ENCODE data around the gene BUD23.
"Not testable (repeated sequence)": the region's sequence is repeated elsewhere in the genome, so short reads cannot be mapped to it uniquely, and the experiment has no call there.

The BUD23 gene

GRCh38 chr7:73683056-73683787 lies at the start of gene BUD23, which contains the start of gene DNAJC30:
BUD23 (plus strand) TSS chr7:73683597; CDS start chr7:73683626, 29 bp downstream.
DNAJC30 (minus strand) TSS chr7:73683453; CDS start chr7:73683423, 30 bp downstream.
- DNase-seq, result peak; percentile 91
- in situ Hi-C loops (cut with MboI; ENCODE audit: low pct_unique_long_range_greater_than_20kb, low sequenced_read_pairs), result no loop called here

GRCh38 chr7:73633844-73634243 lies 49.6 kb upstream of the BUD23 start:
- in situ Hi-C loops (cut with MboI; ENCODE audit: low pct_unique_long_range_greater_than_20kb, low sequenced_read_pairs), result no loop called here
- no peak for DNase-seq

GRCh38 chr7:73635428-73636200 lies 47.8 kb upstream of the BUD23 start:
- DNase-seq, result no peak
- in situ Hi-C loops (cut with MboI; ENCODE audit: low pct_unique_long_range_greater_than_20kb, low sequenced_read_pairs), result no loop called here

- in situ Hi-C loops (cut with MboI; ENCODE audit: low pct_unique_long_range_greater_than_20kb, low sequenced_read_pairs), result no loop called here
- DNase-seq, result no peak
Observed at GRCh38 chr7:73638911-73639310, 44.5 kb upstream of the BUD23 start.

- in situ Hi-C loops (cut with MboI; ENCODE audit: low pct_unique_long_range_greater_than_20kb, low sequenced_read_pairs), result no loop called here
Observed at GRCh38 chr7:73642834-73643233, 40.6 kb upstream of the BUD23 start.

GRCh38 chr7:73644688-73645286 lies 38.6 kb upstream of the BUD23 start:
- no peak for DNase-seq
- in situ Hi-C loops (cut with MboI; ENCODE audit: low pct_unique_long_range_greater_than_20kb, low sequenced_read_pairs), result no loop called here

More at GRCh38 chr7:73642834-73643233, 40.6 kb upstream of the BUD23 start:
- no peak for DNase-seq

GRCh38 chr7:73645643-73646174 lies 37.7 kb upstream of the BUD23 start:
- in situ Hi-C loops (cut with MboI; ENCODE audit: low pct_unique_long_range_greater_than_20kb, low sequenced_read_pairs), result no loop called here
- peak; percentile 33 for DNase-seq

GRCh38 chr7:73646785-73647724 lies 36.3 kb upstream of the BUD23 start:
- no peak for DNase-seq
- in situ Hi-C loops (cut with MboI; ENCODE audit: low pct_unique_long_range_greater_than_20kb, low sequenced_read_pairs), result no loop called here

- in situ Hi-C loops (cut with MboI; ENCODE audit: low pct_unique_long_range_greater_than_20kb, low sequenced_read_pairs), result no loop called here
Observed at GRCh38 chr7:73647725-73648592, 35.4 kb upstream of the BUD23 start.

GRCh38 chr7:73648593-73649332 lies 34.6 kb upstream of the BUD23 start:
- in situ Hi-C loops (cut with MboI; ENCODE audit: low pct_unique_long_range_greater_than_20kb, low sequenced_read_pairs), result no loop called here
- DNase-seq, result no peak

More at GRCh38 chr7:73647725-73648592, 35.4 kb upstream of the BUD23 start:
- no peak for DNase-seq

GRCh38 chr7:73649576-73649975 lies 33.8 kb upstream of the BUD23 start:
- in situ Hi-C loops (cut with MboI; ENCODE audit: low pct_unique_long_range_greater_than_20kb, low sequenced_read_pairs), result no loop called here
- no peak for DNase-seq

GRCh38 chr7:73650524-73650923 lies 32.9 kb upstream of the BUD23 start:
- in situ Hi-C loops (cut with MboI; ENCODE audit: low pct_unique_long_range_greater_than_20kb, low sequenced_read_pairs), result no loop called here
- DNase-seq, result no peak

GRCh38 chr7:73652541-73652949 lies 30.9 kb upstream of the BUD23 start:
- in situ Hi-C loops (cut with MboI; ENCODE audit: low pct_unique_long_range_greater_than_20kb, low sequenced_read_pairs), result no loop called here
- no peak for DNase-seq

- in situ Hi-C loops (cut with MboI; ENCODE audit: low pct_unique_long_range_greater_than_20kb, low sequenced_read_pairs); DNase-seq: not testable (repeated sequence)
Observed at GRCh38 chr7:73655309-73655708, 28.1 kb upstream of the BUD23 start.

GRCh38 chr7:73659983-73660382 lies 23.4 kb upstream of the BUD23 start:
- DNase-seq, result no peak
- in situ Hi-C loops (cut with MboI; ENCODE audit: low pct_unique_long_range_greater_than_20kb, low sequenced_read_pairs), result no loop called here

- in situ Hi-C loops (cut with MboI; ENCODE audit: low pct_unique_long_range_greater_than_20kb, low sequenced_read_pairs); DNase-seq: not testable (repeated sequence)
Observed at GRCh38 chr7:73660594-73660993, 22.8 kb upstream of the BUD23 start.

GRCh38 chr7:73663033-73663432 lies 20.4 kb upstream of the BUD23 start:
- in situ Hi-C loops (cut with MboI; ENCODE audit: low pct_unique_long_range_greater_than_20kb, low sequenced_read_pairs), result no loop called here
- no peak for DNase-seq
